ENCODE data around the gene ADAMTSL2.

ADAMTSL2 gene

GRCh38 chr9:133496861-133497842, 37.4 kb upstream of the ADAMTSL2 start:
- Histone ChIP-seq H3K36me3 (ENCODE audit: insufficient read depth, low read length) (no peaks in the 10 kb centered on the region), H3K27ac (no peak overlapping the region), H3K9me3 (ENCODE audit: low read depth, low read length) (no peaks in the 10 kb centered on the region), H3K4me3 (no peak overlapping the region), H3K9ac (ENCODE audit: insufficient read length) (no peak overlapping the region)
- DNase-seq (ENCODE audit: low read depth, low spot score): no peak
- TF ChIP-seq EZH2 (IDR thresholded peaks at IDR 0.05): no peak
- TF ChIP-seq POLR2AphosphoS5 (IDR thresholded peaks at IDR 0.05; ENCODE audit: borderline replicate concordance, low read depth, low read length): no peak
- TF ChIP-seq FOXP2 (optimal IDR thresholded peaks at IDR 0.05; ENCODE audit: control extremely low read depth, extremely low read length, insufficient read depth): no peak

- no peak overlapping the region for H3K9ac ChIP-seq (ENCODE audit: insufficient read length)
Measured at GRCh38 chr9:133499132-133499891, 35.2 kb upstream of the ADAMTSL2 start.

GRCh38 chr9:133499892-133500270, 34.6 kb upstream of the ADAMTSL2 start:
- Histone ChIP-seq H3K9me3 (ENCODE audit: low read depth, low read length) (no peaks in the 10 kb centered on the region), H3K27ac (no peak overlapping the region), H3K36me3 (ENCODE audit: insufficient read depth, low read length) (no peaks in the 10 kb centered on the region), H3K9ac (ENCODE audit: insufficient read length) (no peak overlapping the region), H3K4me3 (no peak overlapping the region)
- TF ChIP-seq EZH2 (IDR thresholded peaks at IDR 0.05): no peak
- TF ChIP-seq FOXP2 (optimal IDR thresholded peaks at IDR 0.05; ENCODE audit: control extremely low read depth, extremely low read length, insufficient read depth): no peak
- no peak for TF ChIP-seq POLR2AphosphoS5 (IDR thresholded peaks at IDR 0.05; ENCODE audit: borderline replicate concordance, low read depth, low read length)
- no peak for DNase-seq (ENCODE audit: low read depth, low spot score)

More at GRCh38 chr9:133499132-133499891, 35.2 kb upstream of the ADAMTSL2 start:
- Histone ChIP-seq H3K4me3 (no peak overlapping the region), H3K36me3 (ENCODE audit: insufficient read depth, low read length) (no peaks in the 10 kb centered on the region), H3K9me3 (ENCODE audit: low read depth, low read length) (no peaks in the 10 kb centered on the region), H3K27ac (no peak overlapping the region)
- DNase-seq (ENCODE audit: low read depth, low spot score): no peak
- TF ChIP-seq POLR2AphosphoS5 (IDR thresholded peaks at IDR 0.05; ENCODE audit: borderline replicate concordance, low read depth, low read length) (no peak), FOXP2 (optimal IDR thresholded peaks at IDR 0.05; ENCODE audit: control extremely low read depth, extremely low read length, insufficient read depth) (no peak), EZH2 (IDR thresholded peaks at IDR 0.05) (no peak)

- Histone ChIP-seq H3K36me3 (ENCODE audit: insufficient read depth, low read length) (no peaks in the 10 kb centered on the region), H3K27ac (no peak overlapping the region), H3K9me3 (ENCODE audit: low read depth, low read length) (no peaks in the 10 kb centered on the region), H3K9ac (ENCODE audit: insufficient read length) (no peak overlapping the region), H3K4me3 (no peak overlapping the region)
- TF ChIP-seq FOXP2 (optimal IDR thresholded peaks at IDR 0.05; ENCODE audit: control extremely low read depth, extremely low read length, insufficient read depth) (no peak), POLR2AphosphoS5 (IDR thresholded peaks at IDR 0.05; ENCODE audit: borderline replicate concordance, low read depth, low read length) (no peak), EZH2 (IDR thresholded peaks at IDR 0.05) (no peak)
- no peak for DNase-seq (ENCODE audit: low read depth, low spot score)
Measured at GRCh38 chr9:133502112-133502511, 32.4 kb upstream of the ADAMTSL2 start.

GRCh38 chr9:133505186-133505830, 29.2 kb upstream of the ADAMTSL2 start:
- no peaks in the 10 kb centered on the region for H3K36me3 ChIP-seq (ENCODE audit: insufficient read depth, low read length)
- H3K9ac ChIP-seq (ENCODE audit: insufficient read length): no peak overlapping the region
- H3K4me3 ChIP-seq: no peak overlapping the region
- TF ChIP-seq EZH2 (IDR thresholded peaks at IDR 0.05): no peak
- no peak for TF ChIP-seq POLR2AphosphoS5 (IDR thresholded peaks at IDR 0.05; ENCODE audit: borderline replicate concordance, low read depth, low read length)
- no peak for TF ChIP-seq FOXP2 (optimal IDR thresholded peaks at IDR 0.05; ENCODE audit: control extremely low read depth, extremely low read length, insufficient read depth)
- DNase-seq (ENCODE audit: low read depth, low spot score): no peak
- H3K9me3 ChIP-seq (ENCODE audit: low read depth, low read length): no peaks in the 10 kb centered on the region
- H3K27ac ChIP-seq: no peak overlapping the region

GRCh38 chr9:133505901-133506652, 28.4 kb upstream of the ADAMTSL2 start:
- TF ChIP-seq FOXP2 (optimal IDR thresholded peaks at IDR 0.05; ENCODE audit: control extremely low read depth, extremely low read length, insufficient read depth) (no peak), EZH2 (IDR thresholded peaks at IDR 0.05) (no peak), POLR2AphosphoS5 (IDR thresholded peaks at IDR 0.05; ENCODE audit: borderline replicate concordance, low read depth, low read length) (no peak)
- H3K27ac ChIP-seq: no peak overlapping the region
- H3K9me3 ChIP-seq (ENCODE audit: low read depth, low read length): no peaks in the 10 kb centered on the region
- no peak for DNase-seq (ENCODE audit: low read depth, low spot score)
- no peaks in the 10 kb centered on the region for H3K36me3 ChIP-seq (ENCODE audit: insufficient read depth, low read length)
- no peak overlapping the region for H3K4me3 ChIP-seq
- no peak overlapping the region for H3K9ac ChIP-seq (ENCODE audit: insufficient read length)

GRCh38 chr9:133506653-133507038, 27.9 kb upstream of the ADAMTSL2 start:
- H3K27ac ChIP-seq: no peak overlapping the region
- no peaks in the 10 kb centered on the region for H3K36me3 ChIP-seq (ENCODE audit: insufficient read depth, low read length)
- no peak for DNase-seq (ENCODE audit: low read depth, low spot score)
- H3K9me3 ChIP-seq (ENCODE audit: low read depth, low read length): no peaks in the 10 kb centered on the region
- no peak overlapping the region for H3K4me3 ChIP-seq
- TF ChIP-seq FOXP2 (optimal IDR thresholded peaks at IDR 0.05; ENCODE audit: control extremely low read depth, extremely low read length, insufficient read depth) (no peak), POLR2AphosphoS5 (IDR thresholded peaks at IDR 0.05; ENCODE audit: borderline replicate concordance, low read depth, low read length) (no peak), EZH2 (IDR thresholded peaks at IDR 0.05) (no peak)
- no peak overlapping the region for H3K9ac ChIP-seq (ENCODE audit: insufficient read length)
